HepG2 (cell line): ENCODE results near the gene GABARAPL2. TPM values are rescaled to one million over a fixed set of nuclear protein-coding genes. Genes with fewer than 3 reads are reported as not detected.

ENCODE experiments used
- AHR ChIP-seq: IDR thresholded peaks from 2 replicates; pipeline ENCODE4 v1.6.1; 2018; ENCODE audit warnings: missing genetic modification reagents, missing compliant biosample characterization
- ARNT2 ChIP-seq: sonication (generic); formaldehyde crosslinking; IDR thresholded peaks from 2 replicates; pipeline ENCODE4 v1.8.0; 2022; ENCODE audit warnings: mild to moderate bottlenecking, low read depth, missing genetic modification reagents, moderate library complexity
- ELF1 ChIP-seq: sonication (generic); formaldehyde crosslinking; IDR thresholded peaks from 2 replicates; pipeline ENCODE4 v1.4.0; 2020; ENCODE audit warnings: missing genetic modification reagents
- HDAC2 ChIP-seq: sonication (generic); formaldehyde crosslinking; IDR thresholded peaks from 2 replicates; pipeline ENCODE4 v1.4.0; 2020; ENCODE audit warnings: missing genetic modification reagents
- JDP2 ChIP-seq: sonication (generic); formaldehyde crosslinking; IDR thresholded peaks from 2 replicates; pipeline ENCODE4 v1.8.1; 2022; ENCODE audit warnings: missing genetic modification reagents, borderline replicate concordance
- NCOA1 ChIP-seq: sonication (generic); formaldehyde crosslinking; IDR thresholded peaks from 2 replicates; pipeline ENCODE4 v1.9.0; 2021; ENCODE audit warnings: missing genetic modification reagents
- NFKB2 ChIP-seq: sonication (generic); formaldehyde crosslinking; IDR thresholded peaks from 2 replicates; pipeline ENCODE4 v1.4.0; 2020; ENCODE audit warnings: missing genetic modification reagents, borderline replicate concordance
- NR1H2 ChIP-seq: sonication (generic); formaldehyde crosslinking; IDR thresholded peaks from 2 replicates; pipeline ENCODE4 v1.8.1; 2022; ENCODE audit warnings: low read depth, missing genetic modification reagents, borderline replicate concordance
- PCBP2 ChIP-seq: fragments of 200-400 bp; formaldehyde crosslinking; optimal IDR thresholded peaks from 2 replicates; pipeline ENCODE3; 2018; ENCODE audit warnings: low read length, low read depth; ENCODE audit not compliant: poor library complexity, severe bottlenecking
- POLR2G ChIP-seq: fragments of 200-400 bp; formaldehyde crosslinking; IDR thresholded peaks from 2 replicates; pipeline ENCODE4 v1.6.1; 2018; ENCODE audit warnings: mild to moderate bottlenecking, low read depth, low read length, moderate library complexity
- SMAD9 ChIP-seq: sonication (generic); formaldehyde crosslinking; IDR thresholded peaks from 2 replicates; pipeline ENCODE4 v1.5.1; 2020; ENCODE audit warnings: mild to moderate bottlenecking, missing genetic modification reagents
- TBX3 ChIP-seq: fragments of 450-650 bp; IDR thresholded peaks from 2 replicates; pipeline ENCODE4 v1.6.1; 2017; ENCODE audit warnings: antibody characterized with exemption, mild to moderate bottlenecking, inconsistent platforms, borderline replicate concordance
- ZBTB4 ChIP-seq: sonication (generic); formaldehyde crosslinking; IDR thresholded peaks from 2 replicates; pipeline ENCODE4 v1.4.0; 2020; ENCODE audit warnings: missing genetic modification reagents, mild to moderate bottlenecking, borderline replicate concordance
- ZHX1 ChIP-seq: sonication (generic); formaldehyde crosslinking; IDR thresholded peaks from 2 replicates; pipeline ENCODE4 v1.8.1; 2022; ENCODE audit warnings: low read depth, mild to moderate bottlenecking, missing genetic modification reagents
- ZNF232 ChIP-seq: sonication (generic); formaldehyde crosslinking; IDR thresholded peaks from 2 replicates; pipeline ENCODE4 v1.4.0; 2020; ENCODE audit warnings: missing genetic modification reagents, borderline replicate concordance
- ZNF274 ChIP-seq: sonication (generic); formaldehyde crosslinking; IDR thresholded peaks from 2 replicates; pipeline ENCODE4 v1.5.1; 2020; ENCODE audit warnings: mild to moderate bottlenecking, missing genetic modification reagents
- ZNF281 ChIP-seq: sonication (generic); formaldehyde crosslinking; IDR thresholded peaks from 2 replicates; pipeline ENCODE4 v1.4.0; 2020; ENCODE audit warnings: missing genetic modification reagents, borderline replicate concordance
- ZNF317 ChIP-seq: sonication (generic); formaldehyde crosslinking; IDR thresholded peaks from 2 replicates; pipeline ENCODE4 v1.5.0; 2020; ENCODE audit warnings: mild to moderate bottlenecking, missing genetic modification reagents
- ZNF691 ChIP-seq: sonication (generic); formaldehyde crosslinking; IDR thresholded peaks from 2 replicates; pipeline ENCODE4 v1.4.0; 2020; ENCODE audit warnings: missing genetic modification reagents, low read depth, mild to moderate bottlenecking, borderline replicate concordance
- polyA plus RNA-seq, 8 experiments: library from polyadenylated mRNA; depleted of rRNA in 3 of 8; stranded (reverse) in 7 of 8; unstranded in 1 of 8; fragments of >200 nt; fragmentation: Illumina TruSeq in 4 of 8; extraction: Trizol in 4 of 8; gene quantifications; 2 replicates each; pipeline versions ENCODE4 v1.2.1 to v1.2.3, GENCODE V29; 2011 to 2016; ENCODE audit warnings: low read depth in 4 of 8, missing spikeins in 1 of 8, mixed read lengths in 1 of 8; ENCODE audit not compliant: insufficient read depth in 1 of 8
- total RNA-seq, 5 experiments: library from RNA; depleted of rRNA; stranded (reverse); fragments of >200 nt; fragmentation: Illumina TruSeq; extraction: Trizol; gene quantifications; 2 replicates each; pipeline ENCODE4 v1.2.3, GENCODE V29; 2016; ENCODE audit warnings: low read depth in 1 of 5

The GABARAPL2 gene
- total and polyA plus RNA-seq, 2 of the 13 experiments (the other 11 are each of a cell fraction or from before 2014, with no cell fraction given): 76.4 to 83.0 TPM

GRCh38 chr16:75555707-75556430 is 10.3 kb upstream of the GABARAPL2 start, which contains the start of gene TMEM231 (continued):
- TF ChIP-seq ZHX1 (CRISPR knock-in tag) (peak; percentile 83), SMAD9 (CRISPR knock-in tag) (no peak), ZNF274 (CRISPR knock-in tag) (peak; percentile 85; the same call in 1 of the 2 replicates), ZNF317 (peak; percentile 98), ZBTB4 (CRISPR knock-in tag) (peak; percentile 80), ZNF232 (CRISPR knock-in tag) (no peak), ZNF281 (no peak), ARNT2 (CRISPR knock-in tag) (no peak), TBX3 (no peak), NCOA1 (CRISPR knock-in tag) (0 out of 2 replicates have a peak, but pooled peaks have one; percentile 22), POLR2G (no peak; the same call in 1 of the 2 replicates), AHR (CRISPR knock-in tag) (peak; percentile 18; the same call in 1 of the 2 replicates), HDAC2 (peak; percentile 56), PCBP2 (no peak), NFKB2 (CRISPR knock-in tag) (no peak; the same call in 1 of the 2 replicates), ZNF691 (CRISPR knock-in tag) (no peak), NR1H2 (CRISPR knock-in tag) (no peak), JDP2 (no peak), ELF1 (CRISPR knock-in tag) (peak; percentile 12; the same call in 1 of the 2 replicates)
